ENCODE data around the gene ZNF469. TPM values are rescaled to one million over a fixed set of nuclear protein-coding genes. Genes with fewer than 3 reads are reported as not detected.

ZNF469 gene
- total and polyA plus RNA-seq, 9 of the 15 experiments (the other 6 are each of a cell fraction or from before 2014, with no cell fraction given): 0.01 to 0.04 TPM; not detected in 7

GRCh38 chr16:88353691-88354090 lies 29.1 kb upstream of the ZNF469 start:
- BruUV-seq (replicated peaks): no TSS peak
- 27% methylated on average over 12 of the region's 12 CpGs for WGBS (ENCODE audit: insufficient coverage, low coverage, missing lambda C conversion rate)
- Histone ChIP-seq H3K9me3 (replicated peaks; ENCODE audit: control insufficient read depth, insufficient read depth, low read depth, low read length) (no peaks in the 10 kb centered on the region), H3K9me1 (ENCODE audit: control insufficient read depth, insufficient read depth, low read length) (no peaks in the 10 kb centered on the region), H3K4me2 (ENCODE audit: insufficient read depth, low read length) (no peak overlapping the region), H3K79me2 (ENCODE audit: control insufficient read depth, insufficient read depth, low read length) (no peaks in the 10 kb centered on the region), H3K27ac (ENCODE audit: extremely low read depth, low read depth, low read length) (no peak overlapping the region), H3K9ac (ENCODE audit: insufficient read depth in 1 of 2, low read depth in 2 of 2, low read length in 2 of 2) (no peak overlapping the region), H3K4me3 (no peak overlapping the region), H3K36me3 (ENCODE audit: control insufficient read depth, insufficient read depth, low read length) (no peaks in the 10 kb centered on the region), H2AFZ (ENCODE audit: low read depth, low read length) (no peak overlapping the region), H3K4me1 (replicated peaks in 1 of 2; ENCODE audit: control insufficient read depth in 2 of 2, insufficient read depth in 2 of 2, low read length in 2 of 2) (peaks cover 0 to 63% of the 10 kb centered on the region in 2 experiments; a peak in 2 of 5 replicates), H3K27me3 (ENCODE audit: control insufficient read depth in 2 of 2, insufficient read depth in 2 of 2, low read length in 2 of 2) (peaks cover 12 to 49% of the 10 kb centered on the region in 2 experiments), H4K20me1 (replicated peaks; ENCODE audit: control insufficient read depth, insufficient read depth, low read length) (peaks cover 9% of the 10 kb centered on the region; the same call in 1 of the 2 replicates)
- TF ChIP-seq BCOR (IDR thresholded peaks at IDR 0.05): no peak
- TF ChIP-seq CBX2 (IDR thresholded peaks at IDR 0.05; ENCODE audit: insufficient read depth, low read length, poor library complexity, severe bottlenecking): no peak
- TF ChIP-seq MEF2D (tag; conservative IDR thresholded peaks at IDR 0.05; ENCODE audit: low read depth): no peak
- no peak for TF ChIP-seq PML (IDR thresholded peaks at IDR 0.05; ENCODE audit: low read length)
- TF ChIP-seq PHF20 (IDR thresholded peaks at IDR 0.05; ENCODE audit: partially characterized antibody): no peak
- no peak for TF ChIP-seq ARNT (IDR thresholded peaks at IDR 0.05)
- TF ChIP-seq PPARD (CRISPR knock-in tag; IDR thresholded peaks at IDR 0.05): no peak
- DNase-seq (ENCODE audit: extremely low read depth in 1 of 4, low spot score in 3 of 4) (no peak), ATAC-seq (no peak), FAIRE-seq (no peak)
- in situ Hi-C loops (cut with MboI): no loop called here
- POLR2A ChIA-PET: interaction anchor here (0.7 to 1.6 kb wide), 2 partner anchors 20 to 35 kb away, joined by 3 read pairs; no protein-coding TSS in a partner anchor
- CTCF ChIA-PET (ENCODE audit: low intra/inter-chr PET ratio): no interaction called here
- intact Hi-C loops (cut with micrococcal nuclease): no loop called here

All from K562 (cell line).